GM23248 (cell line): ENCODE results near the gene IFT81. TPM values are rescaled to one million over a fixed set of nuclear protein-coding genes. Genes with fewer than 3 reads are reported as not detected.

ENCODE experiments used
- DNase-seq: peaks from one replicate; pipeline ENCODE4 v3.0.0-alpha.2; 2015
- H2AFZ ChIP-seq: fragments of 200-600 bp; sonication (generic); 2 replicates; pipeline ENCODE4 v1.6.1; 2016; ENCODE audit warnings: antibody characterized with exemption
- H3F3A ChIP-seq: fragments of 200-600 bp; sonication (generic); 2 replicates; pipeline ENCODE4 v1.6.1; 2016; ENCODE audit warnings: mild to moderate bottlenecking, antibody characterized with exemption, mixed run types; ENCODE audit not compliant: insufficient read depth
- H3K27ac ChIP-seq: fragments of 200-600 bp; sonication (generic); 2 replicates; pipeline ENCODE4 v1.5.1; 2016; ENCODE audit warnings: mild to moderate bottlenecking
- H3K27me3 ChIP-seq: fragments of 200-600 bp; sonication (generic); replicated peaks from 2 replicates; pipeline ENCODE4 v1.6.1; 2016; ENCODE audit warnings: mild to moderate bottlenecking; ENCODE audit not compliant: insufficient read depth
- H3K36me3 ChIP-seq: fragments of 200-600 bp; sonication (generic); 2 replicates; pipeline ENCODE4 v1.6.1; 2016; ENCODE audit warnings: low read depth, mild to moderate bottlenecking
- H3K4me1 ChIP-seq: fragments of 200-600 bp; sonication (generic); 2 replicates; pipeline ENCODE4 v1.6.1; 2016; ENCODE audit warnings: mild to moderate bottlenecking; ENCODE audit not compliant: insufficient read depth
- H3K4me2 ChIP-seq: fragments of 200-600 bp; sonication (generic); one replicate; pipeline ENCODE4 v1.6.1; 2016; ENCODE audit warnings: mild to moderate bottlenecking; ENCODE audit not compliant: unreplicated experiment
- H3K4me3 ChIP-seq: fragments of 200-600 bp; sonication (generic); 2 replicates; pipeline ENCODE4 v1.5.1; 2016; ENCODE audit warnings: mild to moderate bottlenecking
- H3K79me2 ChIP-seq: fragments of 200-600 bp; sonication (generic); 2 replicates; pipeline ENCODE4 v1.6.1; 2016; ENCODE audit warnings: mild to moderate bottlenecking; ENCODE audit not compliant: insufficient read depth
- H3K9ac ChIP-seq: fragments of 200-600 bp; sonication (generic); 2 replicates; pipeline ENCODE4 v1.6.1; 2016; ENCODE audit warnings: mild to moderate bottlenecking
- H3K9me2 ChIP-seq: fragments of 200-600 bp; sonication (generic); 2 replicates; pipeline ENCODE4 v1.6.1; 2016; ENCODE audit warnings: mixed run types, mild to moderate bottlenecking, moderate library complexity; ENCODE audit not compliant: insufficient read depth
- H3K9me3 ChIP-seq: fragments of 200-600 bp; sonication (generic); one replicate; pipeline ENCODE4 v1.6.1; 2017; ENCODE audit warnings: low read depth
- H4K20me1 ChIP-seq: fragments of 200-600 bp; sonication (generic); 2 replicates; pipeline ENCODE4 v1.6.0; 2016; ENCODE audit not compliant: insufficient read depth
- EZH2 ChIP-seq: fragments of 200-600 bp; sonication (generic); IDR thresholded peaks from 2 replicates; pipeline ENCODE4 v1.6.1; 2018; ENCODE audit warnings: antibody characterized with exemption, mild to moderate bottlenecking; ENCODE audit not compliant: insufficient read depth, poor library complexity, severe bottlenecking
- EZH2phosphoT487 ChIP-seq: fragments of 200-600 bp; sonication (generic); IDR thresholded peaks from 2 replicates; pipeline ENCODE4 v1.6.1; 2018; ENCODE audit warnings: antibody characterized with exemption, moderate library complexity, mild to moderate bottlenecking, low read depth; ENCODE audit not compliant: insufficient read depth
- WGBS, 2 experiments: methylation state at CpG; one replicate each; pipeline ENCODE4 v1.1.6; 2015 to 2017; ENCODE audit warnings: low lambda C conversion rate in 2 of 2, low coverage in 1 of 2; ENCODE audit errors: missing lambda C conversion rate in 2 of 2; 5-methylcytosine and 5-hydroxymethylcytosine counted together
- in situ Hi-C: fragments of 300-500 bp; cut with MboI; formaldehyde crosslinking; loops from 2 replicates; pipeline ENCODE4 v1.15.0; 2020
- polyA plus RNA-seq: library from polyadenylated mRNA; unstranded; fragments of >200 nt; fragmentation: Nextera tagmentation; extraction: Ambion mirVana; gene quantifications from 2 replicates; pipeline ENCODE4 v1.2.1, GENCODE V29; 2016
- total RNA-seq: library from RNA; depleted of rRNA; stranded (reverse); fragments of >200 nt; shearing (Covaris generic); gene quantifications from 2 replicates; pipeline ENCODE4 v1.2.3, GENCODE V29; 2014; rRNA removed

IFT81 gene
- total and polyA plus RNA-seq, 2 experiments from 2014 or later = 9.5 to 14.0 TPM

GRCh38 chr12:110266980-110267620 lies 142.9 kb downstream of the IFT81 start:
- in situ Hi-C loops = no loop called here
- no peaks in the 10 kb centered on the region for H4K20me1 ChIP-seq
- no peaks in the 10 kb centered on the region for H3K36me3 ChIP-seq
- peak overlapping the region; percentile 63 for H3K9ac ChIP-seq
- no peaks in the 10 kb centered on the region for H3K9me3 ChIP-seq
- peak; percentile 88 for DNase-seq
- H3K4me2 ChIP-seq = peak overlapping the region; percentile 61
- peaks cover 47% of the 10 kb centered on the region for H3K4me1 ChIP-seq
- H2AFZ ChIP-seq = peak overlapping the region; percentile 19
- 9 to 10% methylated on average over 9 of the region's 9 CpGs for WGBS, 2 experiments
- no peaks in the 10 kb centered on the region for H3K9me2 ChIP-seq
- H3K27me3 ChIP-seq = no peaks in the 10 kb centered on the region
- no peaks in the 10 kb centered on the region for H3K79me2 ChIP-seq
- H3F3A ChIP-seq = peaks cover 24% of the 10 kb centered on the region
- peak overlapping the region; percentile 80 for H3K27ac ChIP-seq
- peak overlapping the region; percentile 36 for H3K4me3 ChIP-seq
- TF ChIP-seq EZH2 (no peak), EZH2phosphoT487 (no peak)

Other genes with a start within 250 kb of the IFT81 start
- 62.2 and 96.5 TPM in 2 replicates for gene GLTP, start 243.8 kb upstream of the IFT81 start, total RNA-seq
- 92.8 and 96.0 TPM in 2 replicates for gene GLTP, start 243.8 kb upstream of the IFT81 start, polyA plus RNA-seq
- gene TCHP, start 224.1 kb upstream of the IFT81 start, total RNA-seq = 11.7 and 14.7 TPM in 2 replicates
- 9.7 and 11.5 TPM in 2 replicates for gene TCHP, start 224.1 kb upstream of the IFT81 start, polyA plus RNA-seq
- 23.4 and 26.4 TPM in 2 replicates for gene GIT2, start 128.0 kb upstream of the IFT81 start, total RNA-seq
- gene GIT2, start 128.0 kb upstream of the IFT81 start, polyA plus RNA-seq = 42.1 TPM in 2 replicates
- 237 and 241 TPM in 2 replicates for gene ANKRD13A, start 124.9 kb upstream of the IFT81 start, total RNA-seq
- gene ANKRD13A, start 124.9 kb upstream of the IFT81 start, polyA plus RNA-seq = 74.8 and 77.3 TPM in 2 replicates
- 21.2 and 29.7 TPM in 2 replicates for gene C12orf76, start 75.8 kb upstream of the IFT81 start, total RNA-seq
- 8.5 and 12.3 TPM in 2 replicates for gene C12orf76, start 75.8 kb upstream of the IFT81 start, polyA plus RNA-seq
- gene ATP2A2, start 156.9 kb downstream of the IFT81 start, total RNA-seq = 142 and 148 TPM in 2 replicates
- 28.7 and 29.5 TPM in 2 replicates for gene ATP2A2, start 156.9 kb downstream of the IFT81 start, polyA plus RNA-seq